Activated naive CD4-positive, alpha-beta T cell (primary cell): ENCODE measurements around the gene SLC30A4.
"Not testable (repeated sequence)": the region's sequence is repeated elsewhere in the genome, so short reads cannot be mapped to it uniquely, and the experiment has no call there.

Experiments used
- DNase-seq, 4 experiments: peaks; one replicate each; lab custom pipeline; 2025; lab: John Stamatoyannopoulos, UW

Gene SLC30A4, protein sequence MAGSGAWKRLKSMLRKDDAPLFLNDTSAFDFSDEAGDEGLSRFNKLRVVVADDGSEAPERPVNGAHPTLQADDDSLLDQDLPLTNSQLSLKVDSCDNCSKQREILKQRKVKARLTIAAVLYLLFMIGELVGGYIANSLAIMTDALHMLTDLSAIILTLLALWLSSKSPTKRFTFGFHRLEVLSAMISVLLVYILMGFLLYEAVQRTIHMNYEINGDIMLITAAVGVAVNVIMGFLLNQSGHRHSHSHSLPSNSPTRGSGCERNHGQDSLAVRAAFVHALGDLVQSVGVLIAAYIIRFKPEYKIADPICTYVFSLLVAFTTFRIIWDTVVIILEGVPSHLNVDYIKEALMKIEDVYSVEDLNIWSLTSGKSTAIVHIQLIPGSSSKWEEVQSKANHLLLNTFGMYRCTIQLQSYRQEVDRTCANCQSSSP

DNA sequence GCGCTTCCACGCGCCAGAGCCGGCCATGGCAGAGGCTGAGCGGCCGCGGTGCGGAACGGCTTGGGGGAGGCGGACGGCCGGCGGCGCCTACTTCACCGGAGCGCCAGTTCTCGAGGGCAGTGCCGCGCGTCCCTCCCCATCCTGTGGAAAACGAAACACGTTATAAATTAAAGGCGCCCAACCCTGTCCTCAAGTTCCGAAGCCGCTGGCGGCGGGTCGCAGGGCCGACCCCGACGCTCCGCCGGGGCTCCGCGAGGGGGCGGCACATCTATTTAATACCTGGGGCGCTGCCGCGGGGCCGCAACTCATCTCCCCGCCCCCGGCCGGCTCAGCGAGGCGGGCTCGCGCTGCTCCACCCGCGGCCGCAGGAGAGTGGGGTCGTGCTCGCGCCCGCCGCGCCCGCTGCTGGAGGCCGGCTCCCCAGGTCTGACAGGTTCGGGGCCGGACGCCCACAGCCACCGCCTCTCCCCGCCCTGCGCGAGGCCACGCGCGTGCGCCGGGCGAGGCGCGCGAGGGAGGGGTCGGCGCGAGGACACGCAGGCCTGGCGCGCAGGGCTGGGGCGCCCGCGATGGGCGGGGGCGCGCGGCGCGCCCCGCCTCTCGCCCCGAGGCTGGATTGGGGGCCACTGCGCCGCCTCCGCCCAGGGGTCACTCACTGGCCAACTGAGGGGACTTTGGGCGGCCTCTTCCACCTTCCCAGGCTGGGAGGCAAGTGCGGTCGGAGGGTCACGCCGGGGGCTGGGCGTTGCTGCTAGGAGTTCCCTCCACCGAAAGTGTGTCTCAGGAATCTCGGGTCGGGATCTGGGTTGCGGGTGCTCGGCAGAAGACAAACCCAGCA lies at the start of gene SLC30A4:
Gene SLC30A4, minus strand, starts transcription at position 428 of the 838 bp plus-strand sequence. Its CDS starts 401 bp downstream, at position 27.
- peak; percentile 9 to 58 (median 26) for DNase-seq

DNA sequence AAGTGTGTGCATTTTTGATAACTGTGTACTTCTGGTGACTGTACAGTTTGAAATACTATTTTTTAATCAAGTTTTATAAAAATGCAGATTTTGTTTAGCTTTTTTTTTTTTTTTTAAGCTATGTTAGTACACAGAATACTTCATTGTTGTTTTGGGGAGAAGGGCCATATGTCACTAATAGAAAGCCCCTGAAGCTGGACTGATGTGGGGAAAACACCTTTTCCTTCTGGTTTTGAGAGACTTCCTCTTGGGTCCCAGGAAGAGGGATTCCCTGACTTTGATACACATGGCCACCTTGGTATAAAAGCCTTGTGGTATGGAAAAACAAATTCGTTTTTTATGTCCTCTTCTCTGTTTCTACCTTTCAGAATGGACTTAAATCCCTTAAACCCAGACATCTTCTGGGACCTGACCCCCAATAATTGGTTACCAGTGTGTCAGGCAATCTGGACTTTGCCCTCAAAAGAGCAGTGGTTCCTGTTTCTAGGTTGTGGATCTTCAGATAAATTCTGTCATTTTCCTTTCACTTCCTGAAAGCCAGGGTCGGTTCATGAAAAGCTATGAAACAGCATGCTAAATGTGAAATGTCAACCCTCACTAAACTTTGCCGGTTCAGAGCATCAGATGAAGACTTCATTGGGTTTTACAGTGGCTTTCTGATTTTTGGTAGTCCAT lies 33.5 kb upstream of the SLC30A4 start:
- no peak for DNase-seq

DNA sequence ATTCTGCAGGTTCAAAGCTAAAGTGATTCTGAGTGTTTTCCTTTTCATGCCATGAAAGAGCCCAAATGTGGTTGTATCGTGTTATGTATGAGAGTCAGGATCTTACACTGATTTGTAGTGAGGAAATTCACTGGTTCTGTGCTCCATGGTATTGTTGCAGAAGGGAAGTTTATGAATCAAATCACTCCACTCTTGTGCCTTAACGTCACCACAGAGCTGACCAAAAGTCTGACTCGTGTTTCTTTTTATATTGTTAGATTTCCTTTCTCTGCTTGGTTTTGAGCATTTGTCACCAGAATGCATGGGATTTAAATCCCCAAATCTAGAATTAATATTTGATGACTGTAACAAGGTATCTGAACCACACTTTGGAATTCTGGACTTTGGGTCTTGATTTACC lies 29.1 kb upstream of the SLC30A4 start:
- DNase-seq, result no peak

DNA sequence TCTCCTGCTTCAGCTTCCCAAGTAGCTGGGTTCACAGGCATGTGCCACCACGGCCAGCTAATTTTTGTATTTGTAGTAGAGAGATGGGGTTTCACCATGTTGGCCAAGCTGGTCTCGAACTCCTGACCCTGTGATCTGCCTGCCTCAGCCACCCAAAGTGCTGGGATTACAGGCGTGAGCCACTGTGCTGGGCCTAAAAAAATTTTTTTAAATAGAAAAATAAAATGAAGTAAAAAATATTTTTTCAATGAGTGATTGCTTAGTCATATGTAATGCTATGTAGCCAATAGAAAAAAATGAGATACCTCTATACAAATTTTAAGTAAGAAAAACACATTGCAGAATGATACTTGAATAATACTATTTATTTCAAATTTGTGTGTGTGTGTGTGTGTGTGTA lies 27.9 kb upstream of the SLC30A4 start:
- DNase-seq, result no peak

DNA sequence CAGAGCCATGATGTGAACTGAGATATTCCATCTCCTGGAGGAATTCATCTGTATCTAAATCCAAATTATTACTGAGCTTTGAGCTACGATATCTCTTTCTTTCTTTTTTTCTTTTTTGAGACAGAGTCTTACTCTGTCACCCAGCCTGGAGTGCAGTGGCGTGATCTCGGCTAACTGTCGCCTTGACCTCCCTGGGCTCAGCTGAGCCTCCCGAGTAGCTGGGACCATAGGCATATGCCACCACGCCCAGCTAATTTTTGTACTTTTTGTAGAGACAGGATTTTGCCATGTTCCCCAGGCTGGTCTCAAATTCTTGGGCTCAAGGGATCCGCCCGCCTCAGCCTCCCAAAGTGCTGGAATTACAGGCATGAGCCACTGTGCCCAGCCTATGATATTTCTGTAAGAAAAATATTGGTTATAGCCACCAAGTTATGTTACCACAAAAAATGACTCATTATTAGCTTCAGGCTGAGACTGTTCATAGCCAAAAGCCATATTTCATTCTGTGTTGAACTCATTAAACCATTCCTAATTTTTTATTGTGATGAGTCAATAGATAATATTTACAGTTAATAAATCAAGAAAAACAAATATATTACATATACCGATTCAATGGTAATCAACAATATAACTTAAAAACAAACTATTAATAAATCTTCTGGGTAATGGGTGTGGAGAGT lies 27.1 kb upstream of the SLC30A4 start:
- no peak for DNase-seq

DNA sequence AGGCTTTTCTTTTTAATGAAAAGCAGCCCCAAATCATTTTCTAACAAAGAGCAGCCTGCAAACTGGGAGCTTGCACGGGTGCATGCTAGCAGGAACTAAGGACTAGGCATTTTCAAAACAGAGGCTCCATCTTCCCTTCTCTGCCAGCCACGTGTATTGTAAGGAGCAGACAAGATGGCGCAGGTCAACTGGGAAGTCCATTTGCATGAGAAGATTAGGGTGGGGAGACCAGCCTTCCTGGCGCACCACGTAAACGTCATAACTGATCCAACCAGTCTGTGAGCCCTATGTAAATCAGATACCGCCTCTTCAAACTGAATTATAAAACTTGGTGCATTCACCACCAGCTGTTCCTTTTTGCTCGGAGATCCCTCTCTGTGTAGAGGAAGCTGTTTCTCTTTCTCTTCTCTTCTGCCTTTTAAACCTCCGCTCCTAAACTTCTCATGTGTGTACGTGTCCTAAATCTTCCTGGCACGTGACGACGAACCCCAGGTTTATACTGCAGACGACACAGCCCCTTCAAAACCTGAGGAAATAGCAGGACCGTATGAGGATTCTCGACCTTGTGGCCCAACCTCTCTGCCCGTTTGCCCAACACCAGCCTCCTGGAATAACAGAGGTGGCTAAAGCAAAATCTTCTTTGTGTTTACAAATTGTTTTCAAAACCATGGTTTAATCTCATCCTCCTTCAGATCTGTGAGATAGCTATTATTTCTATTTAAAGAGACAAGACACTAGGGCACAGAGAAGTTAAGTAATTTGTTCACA lies 26.4 kb upstream of the SLC30A4 start:
- no peak for DNase-seq

DNA sequence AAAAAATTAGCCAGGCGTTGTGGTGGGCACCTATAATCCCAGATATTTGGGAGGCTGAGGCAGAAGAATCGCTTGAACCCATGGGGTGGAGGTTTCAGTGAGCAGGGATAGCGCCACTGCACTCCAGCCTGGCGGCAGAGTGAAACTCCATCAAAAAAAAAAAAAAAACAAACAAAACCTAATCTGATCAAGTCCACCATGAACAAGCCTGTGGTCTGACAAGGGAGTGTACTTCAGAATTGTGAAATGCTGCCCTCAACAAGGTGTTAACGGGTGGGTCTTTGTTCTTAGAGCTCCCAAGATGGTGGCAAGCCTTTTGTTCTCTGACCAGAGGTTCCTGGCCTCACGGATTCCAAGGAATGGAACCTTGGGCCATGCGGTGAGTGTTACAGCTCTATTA lies 24.2 kb upstream of the SLC30A4 start:
- no peak for DNase-seq

DNA sequence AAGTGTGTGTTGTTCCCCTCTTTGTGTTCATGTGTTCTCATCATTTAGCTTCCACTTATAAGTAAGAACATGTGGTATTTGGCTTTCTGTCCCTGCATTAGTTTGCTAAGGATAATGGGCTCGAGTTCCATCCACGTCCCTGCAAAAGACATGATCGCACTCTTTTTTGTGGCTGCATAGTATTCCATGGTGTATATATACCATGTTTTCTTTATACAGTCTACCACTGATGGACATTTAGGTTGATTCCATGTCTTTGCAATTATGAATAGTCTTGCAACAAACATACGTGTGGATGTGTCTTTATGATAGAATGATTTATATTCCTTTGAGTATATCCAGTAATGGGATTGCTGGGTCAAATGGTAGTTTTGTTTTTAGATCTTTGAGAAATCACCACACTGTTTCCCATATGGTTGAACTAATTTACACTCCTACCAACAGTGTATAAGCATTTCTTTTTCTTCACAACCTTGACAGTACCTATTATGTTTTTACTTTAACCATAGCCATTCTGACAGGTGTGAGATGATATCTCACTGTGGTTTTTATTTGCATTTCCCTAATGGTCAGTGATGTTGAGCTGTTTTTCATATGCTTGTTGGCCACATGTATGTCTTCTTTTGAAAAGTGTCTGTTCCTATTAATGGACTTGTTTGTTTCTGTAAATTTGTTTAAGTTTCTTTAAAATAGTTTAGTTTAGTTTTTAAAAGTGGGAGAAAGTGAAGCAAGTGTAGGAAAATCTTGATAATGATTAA lies 21.9 kb upstream of the SLC30A4 start:
- no peak for DNase-seq

DNA sequence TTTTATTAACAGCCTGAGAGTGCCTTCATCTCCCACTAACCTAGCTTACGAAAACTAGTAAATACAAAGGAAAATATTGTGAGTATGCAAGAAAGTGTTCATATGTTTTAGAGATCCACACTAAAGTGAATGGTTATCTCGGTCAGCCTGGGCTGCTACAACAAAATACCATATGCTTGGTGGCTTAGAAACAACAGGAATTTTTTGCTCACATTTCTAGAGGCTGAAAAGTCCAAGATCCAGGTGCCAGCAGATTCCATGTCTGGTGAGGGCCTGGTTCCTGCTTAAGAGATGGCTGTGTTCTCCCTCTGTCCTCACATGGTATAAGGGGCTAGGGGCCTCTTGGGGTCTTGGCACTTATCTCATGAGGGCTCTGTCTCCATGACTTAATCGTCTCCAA lies 20.5 kb upstream of the SLC30A4 start:
- DNase-seq, result no peak

DNA sequence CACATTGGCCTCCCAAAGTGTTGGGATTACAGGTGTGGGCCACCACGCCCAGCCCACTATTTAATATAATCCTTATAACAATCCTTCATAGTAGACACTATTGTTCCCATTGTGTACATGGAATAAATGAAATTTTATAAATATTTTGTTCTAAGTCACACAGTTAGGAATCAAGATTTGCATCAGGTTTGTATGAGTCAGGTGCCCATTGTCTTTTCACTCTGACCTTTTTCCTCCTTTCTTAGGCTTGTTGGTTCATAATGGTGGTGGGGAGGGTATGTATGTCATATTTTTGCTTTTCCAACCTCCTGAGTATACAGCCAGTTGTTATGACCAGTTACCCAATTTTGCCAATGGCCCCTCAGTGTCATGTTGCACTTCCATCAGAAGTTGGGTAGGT lies 18.0 kb upstream of the SLC30A4 start:
- DNase-seq, result no peak

DNA sequence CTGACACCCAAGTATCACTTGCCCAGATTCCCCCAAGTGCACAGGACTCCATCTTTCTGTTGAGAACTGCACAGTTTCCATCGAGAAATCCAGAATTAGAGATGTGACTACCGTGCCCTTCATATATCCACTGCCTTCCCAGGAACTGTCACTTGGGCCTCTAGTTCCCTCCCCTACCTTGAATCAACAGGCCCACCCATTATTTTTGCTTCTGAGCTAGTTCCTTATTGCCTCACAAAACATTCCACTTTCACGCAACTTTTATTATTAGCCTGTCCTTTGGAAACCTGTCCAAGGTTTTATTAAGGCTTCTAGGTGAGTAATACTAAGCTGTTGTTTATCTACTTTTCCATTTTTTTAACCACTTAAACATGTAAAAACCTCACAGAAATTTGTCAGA lies 17.1 kb upstream of the SLC30A4 start:
- no peak for DNase-seq

DNA sequence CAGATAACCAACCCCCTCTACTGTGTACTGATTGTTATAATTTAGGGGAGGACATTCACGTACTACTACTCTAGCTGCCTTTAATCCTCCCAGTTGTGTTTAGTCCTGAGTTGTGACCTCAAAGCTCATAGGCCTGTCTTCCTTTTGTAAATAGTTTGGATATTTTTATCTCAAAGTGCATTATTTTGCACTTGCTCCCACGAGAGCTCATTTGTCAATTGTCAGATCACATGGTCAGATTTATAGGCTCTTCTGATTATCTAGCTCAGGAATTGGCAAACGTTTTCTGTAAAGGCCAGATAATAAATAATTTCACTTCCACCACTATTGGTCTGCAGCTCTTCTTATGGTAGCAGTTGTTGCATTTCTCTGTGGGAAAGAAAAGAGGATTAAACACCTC lies 14.4 kb upstream of the SLC30A4 start:
- no peak for DNase-seq

DNA sequence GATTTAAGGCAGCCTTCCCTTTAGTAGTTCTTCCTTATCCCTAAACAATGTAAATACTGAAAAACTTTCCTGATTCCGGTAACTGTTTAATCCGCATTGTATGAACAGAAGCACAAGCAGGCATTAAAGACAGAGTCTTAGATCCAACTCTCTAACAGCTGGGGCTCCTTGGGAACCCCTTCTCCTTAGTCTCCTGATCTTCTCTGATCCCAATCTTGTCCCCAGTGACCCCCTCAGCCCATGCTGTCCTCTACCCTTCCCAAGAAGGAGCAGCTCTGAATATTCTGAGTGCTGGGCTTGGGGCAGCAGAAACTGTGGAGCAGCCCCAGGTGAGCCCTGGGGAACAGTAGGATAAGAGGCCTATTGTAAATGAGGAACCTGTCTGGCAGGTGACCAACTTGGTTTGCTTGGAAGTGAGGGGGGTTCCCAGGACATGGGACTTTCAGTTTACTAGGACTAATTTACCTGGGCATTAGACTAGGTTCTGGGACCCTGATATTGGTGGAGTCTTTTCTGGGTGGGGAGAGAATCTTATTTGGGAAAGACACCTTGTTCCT lies 13.0 kb upstream of the SLC30A4 start:
- no peak for DNase-seq

DNA sequence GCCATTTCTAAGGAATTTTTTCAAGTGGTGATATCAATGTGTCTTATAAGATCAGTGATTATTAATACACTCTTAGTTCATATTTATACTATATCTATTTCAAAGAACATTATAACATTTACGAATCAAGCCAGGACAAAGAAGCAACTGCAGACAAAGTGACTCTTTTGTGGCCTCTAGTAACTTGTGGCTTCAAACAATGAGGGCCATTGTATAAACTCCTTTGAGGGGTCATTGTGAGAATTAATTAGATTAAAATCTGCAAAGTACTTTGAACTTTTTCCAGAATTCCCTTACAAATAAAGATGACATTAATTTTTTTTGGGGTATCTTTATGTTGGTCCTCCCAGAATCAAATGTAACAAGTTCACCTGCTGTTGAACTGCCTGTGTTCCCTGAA lies 12.3 kb upstream of the SLC30A4 start:
- DNase-seq, result no peak

DNA sequence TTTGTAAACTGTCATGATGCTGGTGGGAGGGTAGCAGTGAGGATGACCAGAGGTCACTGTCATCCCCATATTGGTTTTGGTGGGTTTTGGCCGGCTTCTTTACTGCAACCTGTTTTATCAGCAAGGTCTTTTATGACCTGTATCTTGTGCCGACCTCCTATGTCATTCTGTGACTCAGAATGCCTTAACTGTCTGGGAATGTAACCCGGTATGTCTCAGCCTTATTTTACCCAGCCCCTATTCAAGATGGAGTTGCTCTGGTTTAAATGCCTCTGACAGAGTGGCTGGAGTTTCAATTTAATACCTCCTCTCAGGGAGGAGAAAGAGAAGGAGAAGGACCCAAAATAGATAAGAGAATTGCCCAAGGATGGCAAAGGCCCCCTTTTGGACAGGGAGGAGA lies 10.3 kb upstream of the SLC30A4 start:
- not testable (repeated sequence) for DNase-seq

DNA sequence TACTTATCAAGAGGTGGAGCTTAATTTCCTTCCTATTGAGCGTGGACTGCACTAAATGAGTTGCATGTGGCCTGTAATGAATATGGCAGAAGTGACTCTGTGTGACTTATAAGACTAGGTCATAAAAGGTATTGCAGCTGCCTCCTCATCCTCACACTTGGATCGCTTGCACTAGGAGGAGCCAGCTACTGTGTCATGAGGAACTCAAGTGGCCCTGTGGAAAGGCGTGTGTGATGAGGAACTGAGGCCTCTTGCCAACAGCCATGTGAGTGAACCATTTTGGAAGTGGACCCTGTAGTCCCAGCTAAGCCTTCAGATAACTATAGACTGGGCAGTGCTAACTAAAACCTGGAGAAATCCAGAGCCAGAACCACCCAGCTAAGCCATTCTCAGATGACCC lies 7.1 kb upstream of the SLC30A4 start:
- DNase-seq, result no peak

DNA sequence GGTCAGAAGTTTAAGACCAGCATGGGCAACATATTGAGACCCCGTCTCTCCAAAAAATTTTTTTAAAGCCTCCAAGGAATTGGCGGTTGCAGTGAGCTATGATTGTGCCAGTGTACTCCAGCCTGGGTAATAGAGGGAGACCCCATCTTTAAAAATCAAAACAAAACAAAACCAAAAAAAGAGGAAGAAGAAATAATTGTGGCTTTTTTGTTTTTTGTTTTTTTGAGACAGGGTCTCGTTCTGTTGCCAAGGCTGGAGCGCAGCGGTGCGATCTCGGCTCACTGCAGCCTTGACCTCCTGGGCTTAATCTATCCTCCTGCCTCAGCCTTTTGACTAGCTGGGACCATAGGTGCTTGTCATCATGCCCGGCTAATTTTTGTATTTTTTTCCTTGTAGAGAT lies 4.5 kb upstream of the SLC30A4 start:
- DNase-seq, result no peak

DNA sequence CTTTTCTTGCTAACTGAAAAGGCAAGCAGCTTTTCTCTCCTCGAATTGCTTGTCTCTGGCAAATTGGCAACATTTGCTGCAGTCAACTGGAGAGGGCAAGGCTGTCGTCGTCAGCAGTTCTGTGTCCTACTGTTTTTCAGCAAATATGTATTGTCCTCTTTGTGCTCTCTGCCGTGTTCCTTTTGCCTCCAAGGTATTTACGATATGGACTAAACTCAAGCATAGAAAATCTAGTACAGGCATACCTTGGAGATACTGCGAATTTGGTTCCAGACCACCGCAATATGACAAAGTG lies 558 bp upstream of the SLC30A4 start:
- DNase-seq, result no peak

DNA sequence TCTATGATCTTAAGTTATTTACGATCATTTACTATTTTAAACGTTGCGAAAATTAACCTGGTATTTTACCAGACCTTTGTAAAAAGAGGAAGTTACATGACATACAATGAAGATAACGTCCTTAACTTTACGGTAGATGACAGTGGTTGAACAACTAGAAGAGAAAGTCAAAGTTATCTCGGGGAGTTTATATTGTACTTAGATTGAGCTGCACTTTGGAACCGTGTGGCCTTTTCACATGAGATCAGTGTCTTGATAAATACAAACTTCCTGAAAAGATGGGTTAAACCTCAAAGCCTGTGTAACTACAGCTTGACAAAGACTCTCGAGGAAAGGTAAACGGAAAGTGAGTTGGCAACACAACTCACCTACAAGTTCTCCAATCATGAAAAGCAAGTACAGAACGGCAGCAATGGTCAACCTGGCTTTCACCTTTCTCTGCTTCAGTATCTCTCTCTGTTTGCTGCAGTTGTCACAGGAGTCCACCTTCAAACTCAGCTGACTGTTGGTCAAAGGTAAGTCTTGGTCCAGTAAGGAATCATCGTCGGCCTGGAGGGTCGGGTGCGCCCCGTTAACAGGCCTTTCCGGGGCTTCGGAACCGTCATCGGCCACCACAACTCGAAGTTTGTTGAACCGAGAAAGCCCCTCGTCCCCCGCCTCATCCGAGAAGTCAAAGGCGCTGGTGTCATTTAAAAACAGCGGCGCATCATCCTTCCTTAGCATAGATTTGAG lies 793 bp downstream of the SLC30A4 start:
- no peak for DNase-seq

DNA sequence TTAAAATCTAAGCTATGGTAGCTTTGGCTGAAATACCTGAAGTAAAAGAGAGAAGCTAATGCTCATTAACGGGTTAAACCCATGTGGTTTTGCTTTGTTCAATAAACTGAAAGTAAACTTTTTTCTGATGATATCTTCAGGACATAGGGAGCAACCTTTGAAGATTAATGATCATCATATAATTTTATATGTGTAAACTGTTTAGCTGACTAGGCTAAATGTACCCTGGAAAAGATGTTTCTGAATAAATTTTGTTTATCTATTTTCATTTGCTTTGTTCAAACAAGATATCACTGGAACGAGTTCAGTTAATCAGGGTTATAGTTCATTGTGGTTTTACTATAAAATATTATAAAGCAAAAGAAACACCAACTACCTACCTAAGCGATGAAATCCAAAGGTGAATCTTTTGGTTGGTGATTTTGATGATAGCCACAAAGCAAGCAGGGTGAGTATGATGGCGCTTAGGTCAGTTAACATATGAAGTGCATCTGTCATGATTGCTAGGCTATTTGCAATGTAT lies 11.7 kb downstream of the SLC30A4 start:
- DNase-seq, result no peak
